ENCODE measurements around the gene GLIS1. TPM values are rescaled to one million over a fixed set of nuclear protein-coding genes. Genes with fewer than 3 reads are reported as not detected.

GLIS1 gene
- total and polyA plus RNA-seq, 2 experiments from 2014 or later: 0.13 to 1.3 TPM

DNA sequence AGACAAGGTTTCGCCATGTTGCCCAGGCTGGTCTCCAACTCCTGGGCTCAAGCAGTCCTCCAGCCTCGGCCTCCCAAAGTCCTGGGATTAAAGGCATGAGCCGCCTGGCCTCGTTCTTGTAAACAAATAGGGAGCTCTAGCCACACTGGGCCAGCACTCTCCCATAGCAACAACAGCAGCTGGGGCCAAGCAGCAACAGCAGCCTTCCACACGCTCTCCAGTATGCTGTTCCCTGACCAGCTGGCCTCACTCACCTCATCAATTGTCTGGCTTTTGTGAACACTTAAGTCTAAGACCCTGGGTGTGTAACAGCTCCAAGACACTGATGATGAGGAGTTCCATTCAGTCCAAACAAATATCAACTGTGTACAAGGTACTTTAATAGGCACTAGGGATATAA, 16.9 kb upstream of the GLIS1 start:
- Histone ChIP-seq H2AFZ (no peak overlapping the region), H3K27ac (no peak overlapping the region), H3K27me3 (no peaks in the 10 kb centered on the region), H3K9me2 (replicated peaks; ENCODE audit: insufficient read depth) (no peaks in the 10 kb centered on the region), H3K4me2 (no peak overlapping the region), H3K36me3 (replicated peaks; ENCODE audit: insufficient read depth, low read depth) (no peaks in the 10 kb centered on the region), H3K79me2 (no peaks in the 10 kb centered on the region), H3K9me3 (ENCODE audit: low read depth) (no peaks in the 10 kb centered on the region), H3K4me1 (ENCODE audit: insufficient read depth) (no peaks in the 10 kb centered on the region), H4K20me1 (ENCODE audit: insufficient read depth, poor library complexity, severe bottlenecking) (no peaks in the 10 kb centered on the region), H3K4me3 (no peak overlapping the region)
- 84% methylated on average over 5 of the region's 5 CpGs for WGBS (ENCODE audit: low lambda C conversion rate, missing lambda C conversion rate)
- no peak for DNase-seq (ENCODE audit: low spot score)
- TF ChIP-seq CTCF (IDR thresholded peaks at IDR 0.05; ENCODE audit: poor library complexity) (no peak), EZH2 (IDR thresholded peaks at IDR 0.05; ENCODE audit: borderline replicate concordance) (no peak), EZH2phosphoT487 (IDR thresholded peaks at IDR 0.05; ENCODE audit: low read depth, severe bottlenecking, unreplicated experiment) (no peak)

DNA sequence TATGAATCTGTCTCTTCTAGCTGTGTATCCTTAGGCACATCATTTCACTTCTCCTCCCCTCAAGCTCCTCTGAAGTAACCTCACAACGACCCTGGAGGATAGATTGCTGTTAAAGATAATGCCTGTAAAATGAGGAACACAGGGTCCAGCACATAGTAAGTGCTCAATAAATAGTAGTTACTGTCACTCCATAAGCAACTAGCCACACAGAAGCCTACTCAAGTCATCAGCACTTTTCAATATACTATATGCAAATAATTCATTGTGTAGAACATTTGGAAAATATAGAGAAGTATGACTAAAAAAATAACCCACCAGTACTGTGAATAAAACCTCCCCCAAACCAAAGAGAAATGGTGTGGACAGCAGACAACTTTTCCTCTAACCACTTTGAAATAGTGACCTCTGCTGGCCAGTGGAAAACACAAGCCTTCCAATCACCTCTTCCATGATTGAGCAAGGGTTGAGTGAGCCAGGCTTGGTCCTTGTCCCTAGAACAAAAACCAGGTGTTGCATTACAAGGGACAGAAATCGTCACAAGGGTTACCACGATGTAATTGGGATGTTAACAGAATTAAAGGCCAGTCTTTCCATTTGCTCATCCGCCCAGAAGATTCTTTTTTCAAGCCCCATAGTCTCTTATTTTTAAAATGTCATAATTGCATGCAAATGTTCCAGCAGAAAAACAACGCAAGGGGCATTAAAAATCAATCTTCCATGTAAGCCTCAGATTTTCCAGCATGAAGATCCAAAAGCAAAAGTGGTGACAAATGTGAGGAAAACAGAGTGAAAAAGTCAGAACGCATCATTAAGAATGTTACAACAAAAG, 15.7 kb upstream of the GLIS1 start:
- H3K9me2 ChIP-seq (replicated peaks; ENCODE audit: insufficient read depth): no peaks in the 10 kb centered on the region
- no peak overlapping the region for H3K4me3 ChIP-seq
- H4K20me1 ChIP-seq (ENCODE audit: insufficient read depth, poor library complexity, severe bottlenecking): no peaks in the 10 kb centered on the region
- H3K4me1 ChIP-seq (ENCODE audit: insufficient read depth): no peaks in the 10 kb centered on the region
- H3K4me2 ChIP-seq: no peak overlapping the region
- H3K9me3 ChIP-seq (ENCODE audit: low read depth): no peaks in the 10 kb centered on the region
- TF ChIP-seq EZH2 (IDR thresholded peaks at IDR 0.05; ENCODE audit: borderline replicate concordance) (no peak), EZH2phosphoT487 (IDR thresholded peaks at IDR 0.05; ENCODE audit: low read depth, severe bottlenecking, unreplicated experiment) (no peak), CTCF (IDR thresholded peaks at IDR 0.05; ENCODE audit: poor library complexity) (peak; percentile 75)
- WGBS (ENCODE audit: low lambda C conversion rate, missing lambda C conversion rate): 54% methylated on average over 6 of the region's 6 CpGs
- no peaks in the 10 kb centered on the region for H3K27me3 ChIP-seq
- H3K27ac ChIP-seq: no peak overlapping the region
- DNase-seq (ENCODE audit: low spot score): peak; percentile 75
- no peak overlapping the region for H2AFZ ChIP-seq
- H3K79me2 ChIP-seq: no peaks in the 10 kb centered on the region
- H3K36me3 ChIP-seq (replicated peaks; ENCODE audit: insufficient read depth, low read depth): no peaks in the 10 kb centered on the region

DNA sequence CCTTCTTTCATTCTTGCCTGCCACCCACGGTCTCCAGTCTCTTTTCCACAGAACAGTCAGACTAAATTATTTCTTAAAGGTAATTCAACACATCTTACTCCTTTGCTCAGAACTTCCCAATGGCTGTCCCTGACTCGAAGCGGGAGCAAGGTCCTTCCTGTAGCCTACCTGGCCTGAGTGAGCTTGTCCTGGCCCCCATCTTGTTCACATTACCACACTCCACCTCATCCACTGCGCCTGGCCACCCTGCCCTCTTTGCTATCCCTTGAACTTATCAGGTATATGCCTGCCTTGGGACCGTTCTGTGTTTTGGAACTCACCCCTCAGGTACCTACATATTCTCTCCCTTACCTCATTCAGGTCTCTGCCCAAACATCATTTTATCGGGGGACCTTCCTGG, 13.3 kb upstream of the GLIS1 start:
- H3K27ac ChIP-seq: no peak overlapping the region
- H3K9me3 ChIP-seq (ENCODE audit: low read depth): no peaks in the 10 kb centered on the region
- no peaks in the 10 kb centered on the region for H3K36me3 ChIP-seq (replicated peaks; ENCODE audit: insufficient read depth, low read depth)
- no peak overlapping the region for H2AFZ ChIP-seq
- WGBS (ENCODE audit: low lambda C conversion rate, missing lambda C conversion rate): 96% methylated on average over 6 of the region's 6 CpGs
- H4K20me1 ChIP-seq (ENCODE audit: insufficient read depth, poor library complexity, severe bottlenecking): no peaks in the 10 kb centered on the region
- no peak for DNase-seq (ENCODE audit: low spot score)
- H3K4me1 ChIP-seq (ENCODE audit: insufficient read depth): no peaks in the 10 kb centered on the region
- peaks cover 1% of the 10 kb centered on the region for H3K27me3 ChIP-seq
- TF ChIP-seq EZH2phosphoT487 (IDR thresholded peaks at IDR 0.05; ENCODE audit: low read depth, severe bottlenecking, unreplicated experiment) (no peak), CTCF (IDR thresholded peaks at IDR 0.05; ENCODE audit: poor library complexity) (no peak), EZH2 (IDR thresholded peaks at IDR 0.05; ENCODE audit: borderline replicate concordance) (no peak)
- H3K4me2 ChIP-seq: no peak overlapping the region
- no peaks in the 10 kb centered on the region for H3K9me2 ChIP-seq (replicated peaks; ENCODE audit: insufficient read depth)
- H3K79me2 ChIP-seq: no peaks in the 10 kb centered on the region
- no peak overlapping the region for H3K4me3 ChIP-seq
